Brain microvascular endothelial cell (primary cell): ENCODE results near the gene WASF2.

ENCODE experiments used
- DNase-seq: peaks from one replicate; pipeline ENCODE4 v3.0.0-alpha.2; 2020
- H3K27ac ChIP-seq: fragments of 250-450 bp; sonication (Bioruptor Pico); 2 replicates; pipeline ENCODE4 v1.5.1; 2020; ENCODE audit warnings: mild to moderate bottlenecking, moderate library complexity
- H3K27me3 ChIP-seq: fragments of 250-450 bp; sonication (Bioruptor Pico); replicated peaks from 2 replicates; pipeline ENCODE4 v1.5.1; 2020; ENCODE audit warnings: mild to moderate bottlenecking
- H3K36me3 ChIP-seq: fragments of 250-450 bp; sonication (Bioruptor Pico); replicated peaks from 2 replicates; pipeline ENCODE4 v1.5.1; 2020; ENCODE audit warnings: mild to moderate bottlenecking
- H3K4me3 ChIP-seq: 2 replicates; pipeline ENCODE4 v1.5.1; 2011; ENCODE audit warnings: low read depth, mild to moderate bottlenecking, control low read depth, low read length, moderate library complexity
- in situ Hi-C: cut with HindIII; loops from 2 replicates; pipeline ENCODE4 v1.10.0; 2017; ENCODE audit warnings: low sequenced_read_pairs, low pct_ligation_motif_present
- TF ChIP-seq, protein P1 (sequence below): IDR thresholded peaks from 2 replicates; pipeline ENCODE4 v1.5.1; 2011; ENCODE audit warnings: low read depth, mild to moderate bottlenecking, moderate library complexity, low read length, control low read depth, inconsistent platforms; ENCODE audit errors: missing control alignments

Gene WASF2

DNA sequence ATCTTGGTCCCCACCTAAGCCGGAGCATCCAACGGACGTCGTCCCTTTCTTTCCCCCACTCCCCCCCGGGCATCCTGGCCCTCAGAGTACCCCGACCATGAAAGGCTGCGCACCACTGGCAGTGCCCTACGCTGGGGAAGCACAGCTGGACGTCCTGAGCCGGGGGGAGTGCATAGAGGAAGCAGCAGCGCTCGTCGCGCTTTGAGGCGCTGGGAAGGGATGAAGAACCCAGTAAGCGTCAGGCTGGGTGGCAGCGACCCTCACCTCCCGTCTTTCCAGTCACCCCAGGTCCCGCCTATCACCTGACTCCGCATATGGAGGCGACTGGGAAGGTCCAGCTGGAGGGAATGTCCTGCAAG is 128.9 kb downstream of the WASF2 start:
- in situ Hi-C loops: no loop called here
- Histone ChIP-seq H3K36me3 (peaks cover 20% of the 10 kb centered on the region), H3K27me3 (no peaks in the 10 kb centered on the region), H3K27ac (no peak overlapping the region), H3K4me3 (no peak overlapping the region)
- TF ChIP-seq, protein P1, sequence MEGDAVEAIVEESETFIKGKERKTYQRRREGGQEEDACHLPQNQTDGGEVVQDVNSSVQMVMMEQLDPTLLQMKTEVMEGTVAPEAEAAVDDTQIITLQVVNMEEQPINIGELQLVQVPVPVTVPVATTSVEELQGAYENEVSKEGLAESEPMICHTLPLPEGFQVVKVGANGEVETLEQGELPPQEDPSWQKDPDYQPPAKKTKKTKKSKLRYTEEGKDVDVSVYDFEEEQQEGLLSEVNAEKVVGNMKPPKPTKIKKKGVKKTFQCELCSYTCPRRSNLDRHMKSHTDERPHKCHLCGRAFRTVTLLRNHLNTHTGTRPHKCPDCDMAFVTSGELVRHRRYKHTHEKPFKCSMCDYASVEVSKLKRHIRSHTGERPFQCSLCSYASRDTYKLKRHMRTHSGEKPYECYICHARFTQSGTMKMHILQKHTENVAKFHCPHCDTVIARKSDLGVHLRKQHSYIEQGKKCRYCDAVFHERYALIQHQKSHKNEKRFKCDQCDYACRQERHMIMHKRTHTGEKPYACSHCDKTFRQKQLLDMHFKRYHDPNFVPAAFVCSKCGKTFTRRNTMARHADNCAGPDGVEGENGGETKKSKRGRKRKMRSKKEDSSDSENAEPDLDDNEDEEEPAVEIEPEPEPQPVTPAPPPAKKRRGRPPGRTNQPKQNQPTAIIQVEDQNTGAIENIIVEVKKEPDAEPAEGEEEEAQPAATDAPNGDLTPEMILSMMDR: no peak
- no peak for DNase-seq

DNA sequence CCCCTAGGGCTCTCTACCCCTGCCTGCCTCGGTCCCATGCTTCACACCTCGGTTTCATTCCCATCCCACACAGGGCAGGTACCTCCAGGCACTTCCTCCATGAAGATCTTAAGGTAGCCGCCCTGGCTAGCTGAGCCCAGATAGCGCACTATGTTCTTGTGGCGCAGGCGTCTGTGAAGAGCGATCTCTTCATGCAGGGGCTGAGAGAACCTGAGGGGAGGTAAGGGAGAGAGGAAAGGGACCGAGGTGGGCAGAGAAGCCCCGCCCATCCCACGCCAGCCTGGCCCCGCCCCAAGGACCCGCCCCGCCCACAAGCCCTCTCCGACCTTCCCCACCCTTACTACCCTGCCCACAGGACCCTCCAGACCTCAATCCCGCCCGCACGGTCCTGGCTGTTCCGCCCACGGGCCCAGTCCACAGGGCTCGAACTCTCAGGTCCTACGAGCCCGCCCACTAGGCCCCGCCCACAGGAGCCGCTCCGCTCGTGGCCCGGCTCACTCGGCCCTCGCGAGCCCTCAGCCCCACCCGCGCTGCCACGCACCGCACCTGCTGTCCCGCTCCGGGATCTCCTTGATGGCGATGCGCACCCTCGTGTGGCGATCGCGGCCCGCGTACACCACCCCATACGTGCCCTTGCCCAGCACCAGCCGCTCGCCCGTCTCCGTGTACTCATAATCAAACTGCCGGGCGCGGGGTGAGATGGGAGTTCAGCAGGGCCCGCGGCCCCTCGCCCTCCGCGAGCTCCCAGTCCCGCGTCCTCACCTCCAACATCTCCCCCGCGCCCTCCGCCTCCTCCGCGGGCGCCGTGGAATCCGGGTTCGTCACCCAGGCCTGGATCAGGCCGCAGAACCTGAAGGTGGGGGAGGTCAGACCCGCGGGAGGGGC is 129.6 kb downstream of the WASF2 start:
- H3K4me3 ChIP-seq: peak overlapping the region; percentile 15
- TF ChIP-seq, protein P1: no peak

DNA sequence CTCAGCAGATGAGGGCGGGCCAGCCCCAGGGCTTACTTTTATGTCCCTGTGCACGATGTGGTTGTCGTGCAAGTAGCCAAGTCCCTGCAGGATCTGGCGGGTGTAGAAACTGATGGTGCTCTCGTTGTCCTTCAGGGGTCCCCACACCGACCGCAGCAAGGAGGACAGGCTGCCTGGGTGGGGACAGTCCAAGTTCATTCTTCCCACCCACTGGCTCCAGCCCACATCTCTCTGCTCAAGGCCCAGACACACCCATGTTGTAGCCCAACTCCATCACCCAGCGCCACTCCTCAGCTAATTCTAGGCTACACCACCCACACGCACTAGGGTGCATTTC is 130.2 kb downstream of the WASF2 start:
- Histone ChIP-seq H3K27me3 (no peaks in the 10 kb centered on the region), H3K36me3 (peaks cover 25% of the 10 kb centered on the region), H3K4me3 (no peak overlapping the region), H3K27ac (no peak overlapping the region)
- TF ChIP-seq, protein P1: no peak
- DNase-seq: no peak
- in situ Hi-C loops: no loop called here

More for the DNA sequence above, 129.6 kb downstream of the WASF2 start:
- Histone ChIP-seq H3K36me3 (peaks cover 23% of the 10 kb centered on the region), H3K27me3 (no peaks in the 10 kb centered on the region), H3K27ac (no peak overlapping the region)
- in situ Hi-C loops: no loop called here
- no peak for DNase-seq

DNA sequence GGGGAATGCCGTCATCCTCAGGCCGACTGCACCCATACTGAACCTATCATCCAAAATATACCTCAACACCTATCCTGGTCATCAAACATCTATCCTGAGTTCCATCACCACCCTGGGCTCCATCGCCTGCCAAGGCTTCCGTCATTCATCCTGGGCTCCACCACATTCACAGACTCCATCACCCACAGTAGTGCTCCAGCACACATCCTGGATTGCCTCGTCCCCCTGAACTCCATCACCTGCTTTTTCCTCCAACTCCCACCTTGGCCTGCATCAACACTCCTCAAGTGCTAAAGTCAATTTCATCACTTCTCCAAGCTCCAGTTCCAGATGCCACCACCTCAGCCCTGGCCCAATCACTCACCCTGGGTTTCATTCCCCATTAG is 131.0 kb downstream of the WASF2 start:
- no peak for DNase-seq
- peaks cover 25% of the 10 kb centered on the region for H3K36me3 ChIP-seq
- H3K27me3 ChIP-seq: no peaks in the 10 kb centered on the region
- in situ Hi-C loops: no loop called here
- TF ChIP-seq, protein P1: no peak
- H3K27ac ChIP-seq: no peak overlapping the region
- H3K4me3 ChIP-seq: no peak overlapping the region

DNA sequence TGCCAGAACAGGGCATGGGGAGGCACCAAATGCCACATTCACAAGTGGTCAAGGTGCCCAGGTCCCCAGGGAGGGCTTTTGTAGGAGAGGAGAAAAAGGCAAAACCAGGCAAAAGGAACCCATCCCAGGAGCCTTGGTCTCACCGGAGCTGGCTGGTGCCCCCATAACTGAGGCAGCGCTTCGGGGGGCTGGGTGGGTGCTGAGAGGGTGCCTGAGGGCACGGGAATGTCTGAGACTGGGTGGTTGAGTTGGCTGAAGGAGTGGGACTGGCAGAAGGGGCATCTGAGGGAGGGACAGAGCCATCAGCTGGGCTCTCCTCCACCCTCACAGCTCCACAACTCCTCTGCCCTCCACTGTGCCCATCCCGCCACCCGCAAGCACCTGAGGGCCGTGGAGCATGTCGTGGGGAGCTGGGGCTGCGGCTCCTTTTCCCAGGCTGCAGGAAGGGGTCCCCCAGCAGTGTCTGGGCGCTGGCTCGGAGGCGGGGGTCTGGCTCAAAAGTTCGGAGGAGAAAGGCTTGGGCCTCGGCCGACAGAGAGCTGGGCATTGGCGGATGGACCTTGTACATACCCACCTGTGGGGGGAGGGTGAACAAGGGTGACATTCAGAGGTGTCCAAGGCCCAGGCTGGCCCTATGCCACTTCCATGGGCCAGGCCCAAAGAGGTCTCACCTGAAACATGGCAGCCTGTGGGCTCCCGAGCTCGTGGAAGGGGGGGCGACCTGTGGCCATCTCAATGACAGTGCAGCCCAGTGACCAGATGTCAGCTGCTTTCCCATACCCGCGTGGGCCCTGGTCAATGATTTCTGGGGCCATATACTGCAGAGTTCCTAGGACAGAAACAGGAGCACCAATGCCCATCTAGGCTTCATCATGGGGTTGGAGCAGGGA is 131.7 kb downstream of the WASF2 start:
- Histone ChIP-seq H3K36me3 (peaks cover 25% of the 10 kb centered on the region), H3K27me3 (no peaks in the 10 kb centered on the region), H3K4me3 (no peak overlapping the region), H3K27ac (no peak overlapping the region)
- TF ChIP-seq, protein P1: no peak
- in situ Hi-C loops: no loop called here
- DNase-seq: no peak
